ENCODE measurements around the gene KLF14. TPM values are rescaled to one million over a fixed set of nuclear protein-coding genes. Genes with fewer than 3 reads are reported as not detected.

Gene KLF14
- total and polyA plus RNA-seq, 9 of the 15 experiments (the other 6 are each of a cell fraction or from before 2014, with no cell fraction given) = 0.03 TPM; not detected in 8

GRCh38 chr7:130733931-130734814 lies at the start of gene KLF14 (continued):
- TF ChIP-seq HMBOX1 (IDR thresholded peaks at IDR 0.05) (no peak), RBM25 (IDR thresholded peaks at IDR 0.05; ENCODE audit: low read depth, low read length, severe bottlenecking) (no peak), VEZF1 (CRISPR knock-in tag; IDR thresholded peaks at IDR 0.05) (peak; percentile 92), EGR1 (conservative IDR thresholded peaks at IDR 0.05) (peak; percentile 79), GTF2F1 (IDR thresholded peaks at IDR 0.05; ENCODE audit: low read depth, low read length) (no peak), MECOM (CRISPR knock-in tag; IDR thresholded peaks at IDR 0.05) (no peak), ZNF57 (CRISPR knock-in tag; IDR thresholded peaks at IDR 0.05) (no peak), MNT (conservative IDR thresholded peaks at IDR 0.05) (no peak), MEF2A (IDR thresholded peaks at IDR 0.05; ENCODE audit: control insufficient read depth, low read depth, low read length) (no peak), PRMT5 (CRISPR knock-in tag; IDR thresholded peaks at IDR 0.05) (no peak), ZNF551 (CRISPR knock-in tag; IDR thresholded peaks at IDR 0.05) (no peak), ZNF780A (CRISPR knock-in tag; IDR thresholded peaks at IDR 0.05) (no peak), CEBPG (CRISPR knock-in tag; IDR thresholded peaks at IDR 0.05) (no peak), CEBPG (tag; conservative IDR thresholded peaks at IDR 0.05 in 1 of 2, IDR thresholded peaks at IDR 0.05 in 1 of 2) (no peak), RB1 (IDR thresholded peaks at IDR 0.05; ENCODE audit: low read depth) (peak; percentile 17; the same call in 1 of the 2 replicates)
